ENCODE data around the gene SPO11. TPM values are rescaled to one million over a fixed set of nuclear protein-coding genes. Genes with fewer than 3 reads are reported as not detected.

The SPO11 gene
- total and polyA plus RNA-seq, 2 experiments from 2014 or later: not detected

DNA sequence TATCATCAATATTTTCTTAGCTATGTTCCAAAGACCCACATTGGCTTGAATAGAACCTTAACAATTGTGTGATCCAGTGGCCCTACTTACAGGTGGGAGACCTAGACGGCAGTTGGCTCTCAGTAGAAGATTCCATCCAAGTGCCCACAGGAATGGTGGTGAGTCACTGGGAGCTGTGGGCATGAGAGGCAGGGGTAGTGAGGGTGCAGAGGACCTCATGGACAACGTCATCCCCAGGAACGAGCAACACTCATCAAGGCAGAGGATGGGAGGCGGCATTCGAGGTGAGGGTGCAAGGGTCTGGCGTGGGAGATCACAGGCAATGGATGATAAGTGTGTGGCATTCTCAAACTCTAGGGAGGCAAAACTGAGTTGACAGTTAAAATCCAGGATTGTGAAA, 17.5 kb upstream of the SPO11 start:
- in situ Hi-C loops (cut with MboI): no loop called here
- no peaks in the 10 kb centered on the region for H3K79me2 ChIP-seq (ENCODE audit: insufficient read depth)
- DNase-seq: no peak
- no peaks in the 10 kb centered on the region for H3F3A ChIP-seq (ENCODE audit: insufficient read depth)
- no peak overlapping the region for H2AFZ ChIP-seq
- peaks cover 61% of the 10 kb centered on the region for H3K27me3 ChIP-seq (replicated peaks; ENCODE audit: insufficient read depth)
- TF ChIP-seq EZH2 (IDR thresholded peaks at IDR 0.05; ENCODE audit: insufficient read depth, poor library complexity, severe bottlenecking): no peak
- 86 to 88% methylated on average over 6 of the region's 6 CpGs for WGBS, 2 experiments (ENCODE audit: low coverage in 1 of 2, low lambda C conversion rate in 2 of 2, missing lambda C conversion rate in 2 of 2)
- no peaks in the 10 kb centered on the region for H3K9me2 ChIP-seq (ENCODE audit: insufficient read depth)
- no peak overlapping the region for H3K9ac ChIP-seq
- H3K4me2 ChIP-seq (ENCODE audit: unreplicated experiment): no peak overlapping the region
- H3K36me3 ChIP-seq (ENCODE audit: low read depth): no peaks in the 10 kb centered on the region
- no peaks in the 10 kb centered on the region for H3K4me1 ChIP-seq (ENCODE audit: insufficient read depth)
- H3K4me3 ChIP-seq: no peak overlapping the region
- H3K27ac ChIP-seq: no peak overlapping the region
- H3K9me3 ChIP-seq (ENCODE audit: low read depth): no peaks in the 10 kb centered on the region
- H4K20me1 ChIP-seq (ENCODE audit: insufficient read depth): no peaks in the 10 kb centered on the region

DNA sequence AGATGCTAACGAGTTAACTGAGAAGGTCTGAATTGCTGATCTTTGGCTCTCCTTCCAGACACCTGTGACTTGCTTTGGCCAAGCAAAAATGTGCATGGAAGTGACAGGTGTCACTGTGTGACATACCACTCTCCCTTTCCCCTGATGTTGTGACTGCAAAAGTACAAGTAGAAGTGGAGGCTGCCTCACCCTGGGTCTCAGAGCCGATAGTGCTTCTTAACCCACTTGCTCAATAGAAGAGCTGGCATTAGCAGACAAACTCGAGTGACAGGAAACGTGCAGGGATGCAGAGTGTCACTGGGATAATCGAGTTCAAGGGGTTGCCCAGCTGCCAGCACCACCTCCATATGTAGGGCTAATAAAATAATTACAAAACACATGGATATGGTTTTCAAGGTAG, 16.4 kb upstream of the SPO11 start:
- H3K4me2 ChIP-seq (ENCODE audit: unreplicated experiment): no peak overlapping the region
- H3K27me3 ChIP-seq (replicated peaks; ENCODE audit: insufficient read depth): peaks cover 51% of the 10 kb centered on the region
- no peaks in the 10 kb centered on the region for H3F3A ChIP-seq (ENCODE audit: insufficient read depth)
- H3K36me3 ChIP-seq (ENCODE audit: low read depth): no peaks in the 10 kb centered on the region
- TF ChIP-seq EZH2 (IDR thresholded peaks at IDR 0.05; ENCODE audit: insufficient read depth, poor library complexity, severe bottlenecking) (no peak), EZH2phosphoT487 (IDR thresholded peaks at IDR 0.05; ENCODE audit: insufficient read depth, low read depth) (no peak)
- no peaks in the 10 kb centered on the region for H3K4me1 ChIP-seq (ENCODE audit: insufficient read depth)
- H3K4me3 ChIP-seq: no peak overlapping the region
- H3K9ac ChIP-seq: no peak overlapping the region
- H3K9me2 ChIP-seq (ENCODE audit: insufficient read depth): no peaks in the 10 kb centered on the region
- H4K20me1 ChIP-seq (ENCODE audit: insufficient read depth): no peaks in the 10 kb centered on the region
- H2AFZ ChIP-seq: no peak overlapping the region
- no peaks in the 10 kb centered on the region for H3K79me2 ChIP-seq (ENCODE audit: insufficient read depth)
- 45 to 49% methylated on average over 5 of the region's 5 CpGs for WGBS, 2 experiments (ENCODE audit: low coverage in 1 of 2, low lambda C conversion rate in 2 of 2, missing lambda C conversion rate in 2 of 2)
- H3K9me3 ChIP-seq (ENCODE audit: low read depth): no peaks in the 10 kb centered on the region
- DNase-seq: no peak
- in situ Hi-C loops (cut with MboI): no loop called here
- no peak overlapping the region for H3K27ac ChIP-seq

- Histone ChIP-seq H3K4me3 (no peak overlapping the region), H3K79me2 (ENCODE audit: insufficient read depth) (no peaks in the 10 kb centered on the region), H3K36me3 (ENCODE audit: low read depth) (no peaks in the 10 kb centered on the region), H3K9me3 (ENCODE audit: low read depth) (no peaks in the 10 kb centered on the region), H3K27me3 (replicated peaks; ENCODE audit: insufficient read depth) (peaks cover 47% of the 10 kb centered on the region), H3K4me1 (ENCODE audit: insufficient read depth) (no peaks in the 10 kb centered on the region), H3K9me2 (ENCODE audit: insufficient read depth) (no peaks in the 10 kb centered on the region), H3F3A (ENCODE audit: insufficient read depth) (no peaks in the 10 kb centered on the region), H3K4me2 (ENCODE audit: unreplicated experiment) (no peak overlapping the region), H4K20me1 (ENCODE audit: insufficient read depth) (no peaks in the 10 kb centered on the region), H3K27ac (no peak overlapping the region), H2AFZ (no peak overlapping the region), H3K9ac (no peak overlapping the region)
- WGBS, 2 experiments (ENCODE audit: low coverage in 1 of 2, low lambda C conversion rate in 2 of 2, missing lambda C conversion rate in 2 of 2): 67 to 71% methylated on average over 5 of the region's 5 CpGs
- TF ChIP-seq EZH2phosphoT487 (IDR thresholded peaks at IDR 0.05; ENCODE audit: insufficient read depth, low read depth) (no peak), EZH2 (IDR thresholded peaks at IDR 0.05; ENCODE audit: insufficient read depth, poor library complexity, severe bottlenecking) (no peak)
- in situ Hi-C loops (cut with MboI): no loop called here
- no peak for DNase-seq
Observed at GRCh38 chr20:57313951-57314350, 15.7 kb upstream of the SPO11 start.

DNA sequence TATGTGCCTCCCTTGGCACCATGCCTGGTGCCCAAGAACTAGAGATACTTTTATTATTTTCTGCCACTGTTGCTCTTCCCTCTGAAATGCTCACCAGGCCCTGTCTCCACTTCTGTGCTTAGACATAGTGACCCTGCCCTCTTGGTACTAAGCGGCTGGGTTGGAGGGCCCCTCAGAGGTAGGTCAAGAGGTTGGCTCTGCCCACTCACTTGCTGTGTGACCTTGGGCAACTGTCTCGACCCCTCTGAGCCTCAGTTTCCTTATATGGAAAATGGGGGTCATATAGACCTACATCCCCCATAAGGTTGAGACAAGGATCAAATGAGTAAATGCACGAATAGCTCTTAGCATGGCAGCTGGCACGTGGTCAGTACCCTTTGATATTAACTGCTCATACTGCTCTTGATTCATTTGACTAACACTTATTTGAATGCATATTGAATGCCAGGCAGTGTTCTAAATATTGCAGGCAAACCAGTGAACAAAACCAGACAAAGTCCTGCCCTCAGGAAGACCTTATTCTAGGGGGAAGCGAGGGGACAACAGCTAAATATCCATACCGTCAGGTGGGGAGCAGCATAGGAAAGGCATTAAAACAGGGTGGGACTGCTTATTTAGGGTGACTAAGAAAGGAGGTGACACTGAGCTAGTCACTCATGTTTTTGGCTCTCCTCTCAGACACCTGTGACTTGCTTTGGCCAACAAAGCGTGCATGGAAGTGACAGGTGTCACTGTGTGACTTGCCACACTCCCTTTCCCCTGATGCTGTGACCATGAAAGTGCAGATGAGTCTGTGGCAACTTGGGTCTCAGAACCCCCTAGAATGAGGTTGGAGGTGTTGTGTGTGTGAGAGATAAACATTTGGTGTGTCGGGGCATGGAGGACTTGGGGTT, 14.3 kb upstream of the SPO11 start:
- H4K20me1 ChIP-seq (ENCODE audit: insufficient read depth): no peaks in the 10 kb centered on the region
- no peaks in the 10 kb centered on the region for H3K9me2 ChIP-seq (ENCODE audit: insufficient read depth)
- no peak overlapping the region for H3K27ac ChIP-seq
- H3K4me1 ChIP-seq (ENCODE audit: insufficient read depth): no peaks in the 10 kb centered on the region
- WGBS, 2 experiments (ENCODE audit: low coverage in 1 of 2, low lambda C conversion rate in 2 of 2, missing lambda C conversion rate in 2 of 2): 56 to 62% methylated on average over 8 of the region's 8 CpGs
- in situ Hi-C loops (cut with MboI): no loop called here
- H3K4me3 ChIP-seq: no peak overlapping the region
- DNase-seq: no peak
- no peaks in the 10 kb centered on the region for H3K79me2 ChIP-seq (ENCODE audit: insufficient read depth)
- no peak overlapping the region for H2AFZ ChIP-seq
- no peak for TF ChIP-seq EZH2phosphoT487 (IDR thresholded peaks at IDR 0.05; ENCODE audit: insufficient read depth, low read depth)
- H3K9ac ChIP-seq: no peak overlapping the region
- H3K9me3 ChIP-seq (ENCODE audit: low read depth): no peaks in the 10 kb centered on the region
- no peak overlapping the region for H3K4me2 ChIP-seq (ENCODE audit: unreplicated experiment)
- H3F3A ChIP-seq (ENCODE audit: insufficient read depth): no peaks in the 10 kb centered on the region
- H3K27me3 ChIP-seq (replicated peaks; ENCODE audit: insufficient read depth): peaks cover 50% of the 10 kb centered on the region
- no peaks in the 10 kb centered on the region for H3K36me3 ChIP-seq (ENCODE audit: low read depth)
